Cardiac fibroblast (primary cell): ENCODE measurements around the gene MUL1.

Experiments used
- DNase-seq, 2 donors: peaks; one replicate each; pipeline versions ENCODE4 v3.0.0 to v3.0.0-alpha.2; 2010; ENCODE audit warnings: low read depth in 2 of 2
- H3K4me3 ChIP-seq, 2 donors: replicated peaks in 1 of 2; 1 replicate in 1 of 2; 2 replicates in 1 of 2; pipeline ENCODE4 v1.5.1; 2011; ENCODE audit warnings: low read depth in 2 of 2, low read length in 2 of 2, mild to moderate bottlenecking in 2 of 2, moderate library complexity in 1 of 2
- CTCF ChIP-seq: IDR thresholded peaks from one replicate; pipeline ENCODE4 v1.5.1; 2011; ENCODE audit warnings: low read depth, mild to moderate bottlenecking, low read length, inconsistent platforms

MUL1 gene

GRCh38 chr1:20492751-20493150 is 15.2 kb downstream of the MUL1 start:
- H3K4me3 ChIP-seq: no peak overlapping the region
- TF ChIP-seq CTCF: no peak
- DNase-seq: no peak

GRCh38 chr1:20491866-20492265 is 16.1 kb downstream of the MUL1 start:
- H3K4me3 ChIP-seq: no peak overlapping the region
- no peak for DNase-seq
- no peak for TF ChIP-seq CTCF

GRCh38 chr1:20491178-20491577 is 16.8 kb downstream of the MUL1 start:
- no peak overlapping the region for H3K4me3 ChIP-seq
- no peak for DNase-seq
- no peak for TF ChIP-seq CTCF

GRCh38 chr1:20487236-20487590 is 20.7 kb downstream of the MUL1 start:
- H3K4me3 ChIP-seq: no peak overlapping the region
- TF ChIP-seq CTCF: no peak
- no peak for DNase-seq

- no peak for TF ChIP-seq CTCF
- H3K4me3 ChIP-seq: peak overlapping the region; percentile 63 to 80
- DNase-seq: peak; percentile 54 to 81
These were observed 21.3 kb downstream of the MUL1 start for GRCh38 chr1:20486457-20487235.

- H3K4me3 ChIP-seq: peak within 1 kb of the TSS; percentile 80 to 94
- DNase-seq: peak; percentile 67 to 82
- no peak for TF ChIP-seq CTCF
These were observed 22.2 kb downstream of the MUL1 start, which contains the start of gene CAMK2N1 for GRCh38 chr1:20485527-20486456. TSS of gene CAMK2N1 (minus strand) at chr1:20486210. CDS start at chr1:20485379, 831 bp downstream.
